Measurements from ENCODE around the gene USP7.
A peak's percentile ranks its signal among the peaks of the same experiment; 100 is the strongest.
"Not testable (repeated sequence)": the region's sequence is repeated elsewhere in the genome, so short reads cannot be mapped to it uniquely, and the experiment has no call there.

The USP7 gene

GRCh38 chr16:8924214-8924613 is 39.5 kb downstream of the USP7 start:
- no peak for DNase-seq (ENCODE audit: low spot score)

- DNase-seq (ENCODE audit: low spot score), result no peak
Measured at GRCh38 chr16:8923199-8923598, 40.5 kb downstream of the USP7 start.

- DNase-seq (ENCODE audit: low spot score), result no peak
Measured at GRCh38 chr16:8921347-8921984, 42.2 kb downstream of the USP7 start.

- no peak for DNase-seq (ENCODE audit: low spot score)
Measured at GRCh38 chr16:8920645-8921346, 42.9 kb downstream of the USP7 start.

GRCh38 chr16:8919934-8920462 is 43.7 kb downstream of the USP7 start:
- DNase-seq (ENCODE audit: low spot score), result no peak

GRCh38 chr16:8919089-8919933 is 44.4 kb downstream of the USP7 start:
- DNase-seq (ENCODE audit: low spot score), result no peak

- DNase-seq (ENCODE audit: low spot score), result not testable (repeated sequence)
Measured at GRCh38 chr16:8917336-8917735, 46.4 kb downstream of the USP7 start.

GRCh38 chr16:8916541-8917225 is 47.0 kb downstream of the USP7 start:
- no peak for DNase-seq (ENCODE audit: low spot score)

- no peak for DNase-seq (ENCODE audit: low spot score)
Measured at GRCh38 chr16:8915722-8916301, 47.9 kb downstream of the USP7 start.

GRCh38 chr16:8914098-8914497 is 49.6 kb downstream of the USP7 start:
- DNase-seq (ENCODE audit: low spot score), result no peak

GRCh38 chr16:8912793-8913192 is 50.9 kb downstream of the USP7 start:
- no peak for DNase-seq (ENCODE audit: low spot score)

GRCh38 chr16:8910811-8911210 is 52.9 kb downstream of the USP7 start:
- DNase-seq (ENCODE audit: low spot score), result no peak

- no peak for DNase-seq (ENCODE audit: low spot score)
Measured at GRCh38 chr16:8908810-8909468, 54.8 kb downstream of the USP7 start.

- no peak for DNase-seq (ENCODE audit: low spot score)
Measured at GRCh38 chr16:8907096-8907495, 56.6 kb downstream of the USP7 start.

GRCh38 chr16:8905795-8906591 is 57.7 kb downstream of the USP7 start:
- no peak for DNase-seq (ENCODE audit: low spot score)

- peak; percentile 25 for DNase-seq (ENCODE audit: low spot score)
Measured at GRCh38 chr16:8905168-8905762, 58.4 kb downstream of the USP7 start.

- DNase-seq (ENCODE audit: low spot score), result no peak
Measured at GRCh38 chr16:8904018-8904430, 59.7 kb downstream of the USP7 start.

- no peak for DNase-seq (ENCODE audit: low spot score)
Measured at GRCh38 chr16:8903004-8903403, 60.7 kb downstream of the USP7 start.

- DNase-seq (ENCODE audit: low spot score), result no peak
Measured at GRCh38 chr16:8901320-8901861, 62.3 kb downstream of the USP7 start.

- no peak for DNase-seq (ENCODE audit: low spot score)
Measured at GRCh38 chr16:8900343-8900742, 63.4 kb downstream of the USP7 start.
